Hematopoietic multipotent progenitor cell treated with erythropoietin and hydrocortisone succinate and interleukin-3 and kit ligand, for 8 days (in vitro differentiated cells): ENCODE data around the gene SLC8A1.

Source experiments
- DNase-seq: peaks from one replicate; pipeline ENCODE4 v3.0.0-alpha.2; 2015

SLC8A1 gene

DNA sequence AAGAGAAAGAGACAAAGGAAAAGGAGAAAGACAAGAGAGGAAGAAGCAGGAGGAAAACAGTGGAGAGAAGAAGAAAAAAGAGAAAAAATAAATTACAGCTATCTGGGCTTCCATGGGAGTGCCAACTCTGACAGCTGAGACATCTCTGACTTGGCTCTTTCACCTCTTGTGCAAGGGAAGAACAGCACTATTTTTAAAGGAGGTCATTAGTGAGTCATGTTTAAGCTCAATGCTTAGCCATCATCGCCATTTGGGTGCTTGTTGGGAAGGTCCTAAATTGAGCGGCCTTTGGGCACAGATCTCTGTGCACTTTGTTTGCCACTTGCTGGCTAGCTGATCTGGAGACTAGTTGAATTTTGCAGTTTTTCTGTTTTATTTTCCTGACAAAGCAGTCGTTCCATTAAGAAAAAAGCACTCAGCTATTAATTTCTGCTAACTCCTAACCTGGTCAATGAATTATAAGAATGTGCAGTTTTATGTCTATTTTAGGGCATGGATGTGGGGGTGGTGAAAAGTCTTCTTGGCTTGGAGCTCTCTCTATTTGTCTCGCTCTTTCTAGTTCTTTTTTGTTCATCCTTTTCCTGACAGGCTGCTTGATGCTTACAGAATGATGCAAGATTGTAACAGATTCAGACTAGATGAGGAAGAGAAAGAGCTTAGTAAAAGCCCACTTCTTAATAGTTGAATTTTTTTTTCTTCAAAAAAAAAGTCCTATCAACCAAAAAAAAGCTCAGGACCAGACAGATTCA is 231.5 kb downstream of the SLC8A1 start:
- no peak for DNase-seq

DNA sequence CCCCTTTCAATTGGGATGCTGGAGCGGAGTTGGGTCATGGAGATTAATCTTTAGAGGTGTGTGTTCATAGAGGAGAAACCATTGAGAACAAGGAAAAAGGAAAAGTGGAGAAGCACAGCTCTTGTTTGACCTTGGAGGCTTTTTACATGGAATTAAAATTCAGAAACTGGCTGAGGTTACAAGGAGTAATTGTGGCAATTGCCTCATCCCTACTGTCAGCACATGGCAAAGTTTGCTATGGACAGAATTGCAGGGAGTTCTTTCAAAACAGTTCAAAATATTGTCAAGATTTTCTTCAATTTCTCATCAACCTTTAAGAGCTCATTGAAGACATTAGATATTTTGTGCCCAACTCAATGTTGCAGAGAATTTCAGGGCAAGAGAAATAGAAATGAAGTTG is 232.7 kb downstream of the SLC8A1 start:
- no peak for DNase-seq

DNA sequence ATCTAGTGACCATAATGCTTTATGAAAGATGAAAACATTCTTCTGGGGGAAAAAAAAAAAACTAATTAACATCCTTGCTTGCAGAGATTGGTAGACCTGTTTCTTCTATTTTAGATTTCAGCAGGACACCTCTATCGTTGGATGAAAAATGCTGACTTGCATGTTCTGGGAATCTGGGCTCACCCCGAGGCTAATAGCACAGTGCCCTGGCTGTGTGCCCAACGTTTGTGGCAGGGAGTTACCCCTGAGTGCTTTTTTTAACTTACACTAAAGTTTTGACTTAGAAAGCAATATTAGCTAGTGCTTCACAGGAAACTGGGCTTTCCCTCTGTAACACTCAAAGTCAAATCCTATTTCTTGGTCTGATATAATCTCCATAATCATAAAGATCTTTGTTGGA is 233.2 kb downstream of the SLC8A1 start:
- DNase-seq: no peak

DNA sequence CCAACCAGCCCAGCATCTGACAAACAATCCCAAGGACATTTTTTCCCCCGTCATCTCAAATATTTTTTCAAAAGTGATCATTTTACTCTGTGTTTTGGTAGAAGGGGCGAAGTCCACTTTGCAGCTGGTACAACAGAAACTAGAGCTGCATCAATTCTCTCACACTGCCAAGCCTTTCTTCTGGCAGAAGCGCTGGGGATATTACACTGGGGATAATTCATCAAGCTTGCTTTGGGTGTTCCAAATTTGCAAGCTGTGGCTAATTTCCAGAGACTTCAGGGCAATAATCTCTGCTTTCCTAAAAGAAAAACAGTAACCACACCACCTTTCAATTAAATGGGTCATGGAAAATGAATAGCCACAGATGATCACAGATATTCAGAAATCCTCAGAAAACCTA is 238.3 kb downstream of the SLC8A1 start:
- DNase-seq: no peak

DNA sequence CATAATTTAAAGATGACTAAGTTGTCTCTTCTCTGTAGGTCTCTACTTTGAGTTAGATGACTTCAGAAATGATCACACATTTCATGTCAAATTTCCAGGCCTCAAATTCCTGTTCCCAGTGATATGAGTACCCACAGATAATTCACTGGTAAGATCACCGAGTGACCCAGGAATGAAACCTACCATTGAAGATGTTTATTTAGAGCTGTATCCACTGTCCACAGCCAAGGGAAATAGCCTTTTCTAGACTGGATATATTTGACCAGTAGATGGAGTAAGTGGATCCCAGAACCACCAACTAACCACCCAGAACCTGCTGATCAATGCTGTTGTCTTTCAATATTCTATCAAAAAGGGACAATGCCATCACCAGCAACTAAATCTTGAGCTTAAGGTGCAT is 238.8 kb downstream of the SLC8A1 start:
- DNase-seq: no peak

DNA sequence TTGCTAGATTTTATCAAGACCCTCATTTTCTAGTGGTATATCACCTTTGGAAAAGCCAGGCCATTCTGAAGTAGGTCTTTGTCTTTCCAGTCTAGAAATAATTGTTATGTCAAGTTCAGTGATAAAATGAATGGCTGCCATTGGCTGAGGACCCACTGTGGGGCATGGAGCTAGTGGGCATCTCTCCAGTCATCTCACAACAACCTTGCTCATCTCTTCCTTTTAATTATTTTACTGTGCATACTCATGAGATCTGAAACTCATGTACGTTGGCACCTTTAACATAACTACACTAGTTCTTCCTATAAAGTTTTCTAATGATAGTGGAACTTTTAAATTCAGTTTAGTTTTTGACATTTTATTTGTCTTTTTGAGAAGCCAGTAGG is 240.9 kb downstream of the SLC8A1 start:
- no peak for DNase-seq

DNA sequence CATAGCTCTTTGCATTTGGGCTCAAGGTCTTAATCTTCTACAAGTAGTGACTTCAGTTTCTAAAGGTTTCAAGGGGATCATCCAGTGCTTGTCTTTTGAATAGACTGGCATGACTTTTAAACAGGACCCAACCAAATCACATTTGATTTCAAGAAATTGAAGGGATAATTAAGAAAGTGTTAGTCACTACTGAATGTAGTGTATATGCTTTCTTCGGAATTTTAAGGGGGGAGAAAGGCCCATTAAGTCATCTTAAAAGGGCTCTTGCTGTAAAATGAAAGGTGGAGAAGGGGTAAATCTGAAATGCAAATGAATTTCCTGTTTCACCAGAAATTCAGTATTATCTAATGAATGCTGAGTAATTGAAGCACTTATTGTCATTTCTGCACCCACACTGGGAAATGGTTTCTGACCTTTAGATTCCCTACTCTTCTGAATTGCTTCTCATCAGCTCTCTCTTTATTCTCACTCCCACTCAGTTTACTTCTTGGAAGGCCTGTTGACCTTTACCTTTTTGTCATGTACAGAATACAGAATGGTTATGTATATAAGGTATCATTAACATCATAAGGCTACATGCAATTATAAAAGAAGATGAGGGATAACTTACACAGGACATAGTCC is 241.4 kb downstream of the SLC8A1 start:
- DNase-seq: no peak

DNA sequence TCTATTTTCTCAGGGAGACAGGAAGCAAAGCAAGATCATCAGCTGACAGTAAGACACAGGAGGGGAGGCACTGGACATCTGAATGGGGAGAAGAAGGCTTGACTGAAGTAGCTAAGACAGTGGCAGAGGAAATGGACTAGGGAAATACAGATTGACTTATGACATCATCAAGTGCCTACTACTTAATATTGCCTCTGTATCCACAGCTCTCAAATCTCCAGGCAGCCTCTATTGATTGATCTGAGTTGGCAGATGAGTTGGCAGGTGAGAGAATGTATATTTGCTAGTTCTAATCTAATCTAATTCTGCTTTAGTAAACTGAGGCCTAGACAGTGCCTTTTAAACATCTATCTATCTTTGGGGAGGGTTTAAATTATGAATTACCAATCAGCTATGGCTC is 242.1 kb downstream of the SLC8A1 start:
- DNase-seq: no peak

DNA sequence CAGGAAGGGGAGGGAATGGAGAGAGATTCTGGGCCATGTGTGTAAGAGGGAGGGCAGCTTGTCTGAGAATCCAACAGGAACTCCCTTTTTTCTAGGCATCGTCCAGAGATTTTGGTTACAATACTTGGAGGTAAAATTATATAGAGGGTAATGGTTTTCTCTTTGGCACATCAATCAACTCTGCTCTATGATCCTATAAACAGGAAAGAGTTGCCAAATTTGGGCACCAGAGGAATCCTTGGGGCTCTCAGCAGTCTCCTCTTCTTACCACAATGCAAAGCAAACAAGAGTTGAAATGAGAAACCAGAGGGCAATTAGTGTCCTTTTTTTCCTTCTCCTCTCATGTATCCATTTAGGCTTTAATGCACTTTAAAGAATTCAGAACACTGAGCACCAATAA is 243.4 kb downstream of the SLC8A1 start:
- DNase-seq: no peak

DNA sequence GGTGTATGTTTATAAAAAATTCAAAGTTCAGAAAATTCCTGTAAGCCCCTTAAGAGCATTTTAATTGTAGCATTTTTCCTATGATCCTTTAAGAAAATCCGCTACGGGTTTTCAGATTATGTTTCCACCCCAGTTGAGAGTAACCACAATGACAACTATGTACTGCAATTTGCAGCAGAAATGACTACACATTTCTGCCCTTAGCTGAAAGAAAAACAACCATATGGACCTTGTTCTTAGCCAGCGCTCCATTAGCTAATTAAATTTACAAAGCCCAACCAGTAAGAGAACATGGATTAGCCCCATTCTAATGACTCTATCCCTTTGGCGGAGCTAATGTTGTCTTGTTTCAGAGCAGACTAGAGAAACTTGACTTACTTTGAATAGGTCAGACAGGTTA is 247.6 kb downstream of the SLC8A1 start:
- no peak for DNase-seq

DNA sequence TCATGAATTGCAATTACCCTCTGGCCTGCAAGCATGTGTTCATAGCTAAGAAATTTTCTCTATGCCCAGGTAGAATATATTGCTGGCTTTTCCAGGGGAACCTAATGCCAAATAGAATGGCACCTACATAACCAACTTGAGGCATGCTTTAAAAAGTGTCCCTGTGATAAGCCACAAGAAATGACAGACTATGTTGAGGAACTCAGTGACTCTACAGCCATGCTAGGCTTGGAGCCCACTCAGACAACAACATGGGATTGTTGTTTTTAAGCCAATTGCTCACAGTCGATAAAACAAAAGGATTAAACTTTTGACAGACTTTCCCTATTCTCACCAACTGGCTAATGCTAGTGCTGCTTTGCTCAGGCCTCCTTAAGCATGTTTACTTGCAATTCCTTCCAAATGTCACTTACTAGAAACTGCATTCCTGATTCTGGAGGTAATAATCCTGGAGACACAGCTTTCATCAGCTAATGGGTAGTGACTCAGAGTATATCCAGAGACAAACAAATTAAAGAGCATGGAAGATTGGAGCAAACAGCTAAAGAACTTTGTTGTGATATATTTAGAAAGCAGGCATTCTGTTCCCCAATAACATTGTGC is 249.0 kb downstream of the SLC8A1 start:
- no peak for DNase-seq

DNA sequence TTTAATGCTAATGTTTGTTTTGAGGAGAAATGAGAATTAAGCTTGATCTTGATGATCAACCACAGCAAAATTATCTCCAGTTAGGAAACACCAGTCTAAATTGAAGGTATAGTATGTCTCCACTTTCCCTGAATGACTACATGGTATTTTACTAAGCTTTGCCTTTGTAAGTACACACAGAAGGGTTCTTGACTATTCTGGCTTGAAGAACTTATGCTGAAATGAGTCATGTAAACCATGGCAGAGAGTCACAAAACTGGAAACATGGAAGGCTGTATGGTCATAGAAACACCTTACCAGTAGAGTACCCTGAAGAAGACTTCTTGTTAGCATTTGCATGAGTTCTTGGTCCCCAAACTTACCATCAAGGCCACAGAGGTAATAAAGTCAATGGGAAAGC is 250.5 kb downstream of the SLC8A1 start:
- DNase-seq: no peak

DNA sequence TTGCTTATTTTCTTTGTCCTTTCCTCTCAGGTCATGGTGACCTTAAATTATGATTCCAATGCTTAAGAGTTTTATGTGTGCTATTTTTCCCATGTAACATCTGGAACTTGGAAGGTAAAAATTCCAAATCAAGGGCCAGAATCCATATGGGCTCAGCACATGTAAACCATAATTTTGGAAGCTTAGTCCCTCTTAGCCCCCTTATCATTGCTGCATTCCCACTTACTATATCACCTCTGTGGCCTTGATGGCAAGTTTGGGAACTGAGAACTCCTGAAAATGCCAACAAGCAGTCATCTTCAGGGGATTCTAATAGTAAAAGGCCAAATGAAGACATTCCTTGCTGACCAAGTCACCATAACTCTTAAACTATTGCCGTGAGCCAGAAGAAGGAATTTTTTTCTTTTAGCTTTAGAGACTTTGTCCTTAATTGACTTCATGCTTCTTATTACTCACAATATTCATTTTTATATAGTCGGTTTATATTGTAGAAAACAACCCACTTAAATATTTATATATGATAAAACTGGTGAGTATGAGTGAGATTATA is 251.4 kb downstream of the SLC8A1 start:
- no peak for DNase-seq

DNA sequence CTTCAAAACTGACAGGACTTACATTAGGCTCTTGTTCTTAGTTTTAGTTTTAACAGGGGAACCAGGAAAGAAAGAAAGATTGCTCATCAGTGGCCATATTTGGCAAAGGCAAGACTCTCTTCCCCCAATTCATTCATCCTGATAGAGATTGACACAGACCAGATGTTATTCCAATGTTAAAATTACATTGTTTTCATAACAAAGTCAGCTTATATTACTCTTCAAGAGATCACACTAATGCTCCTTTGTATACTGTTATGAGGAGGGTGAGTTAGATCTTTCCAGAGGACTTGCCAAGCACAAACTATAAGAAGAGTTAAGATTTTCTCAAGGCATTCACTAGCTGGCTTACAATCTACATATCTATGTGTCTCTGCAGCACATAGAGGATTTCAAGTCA is 252.1 kb downstream of the SLC8A1 start:
- no peak for DNase-seq

DNA sequence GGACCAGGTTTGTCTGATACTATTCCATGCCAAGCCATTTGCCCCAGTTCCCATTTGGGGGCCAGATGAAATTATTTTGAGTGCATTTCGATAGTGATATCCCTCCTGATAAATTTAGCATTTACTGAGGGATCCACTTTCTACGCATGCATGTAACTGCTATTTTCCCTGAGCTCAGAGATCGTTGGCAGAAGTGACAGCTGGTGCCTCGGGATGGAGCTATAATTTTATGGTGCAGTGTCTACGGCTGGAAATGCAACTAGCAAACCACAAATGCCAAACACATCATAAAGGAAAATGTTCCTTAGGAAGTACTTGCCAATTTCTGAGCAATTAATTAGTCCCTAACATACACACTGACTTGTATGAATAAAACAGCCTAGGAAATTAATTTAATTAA is 254.8 kb downstream of the SLC8A1 start:
- no peak for DNase-seq

DNA sequence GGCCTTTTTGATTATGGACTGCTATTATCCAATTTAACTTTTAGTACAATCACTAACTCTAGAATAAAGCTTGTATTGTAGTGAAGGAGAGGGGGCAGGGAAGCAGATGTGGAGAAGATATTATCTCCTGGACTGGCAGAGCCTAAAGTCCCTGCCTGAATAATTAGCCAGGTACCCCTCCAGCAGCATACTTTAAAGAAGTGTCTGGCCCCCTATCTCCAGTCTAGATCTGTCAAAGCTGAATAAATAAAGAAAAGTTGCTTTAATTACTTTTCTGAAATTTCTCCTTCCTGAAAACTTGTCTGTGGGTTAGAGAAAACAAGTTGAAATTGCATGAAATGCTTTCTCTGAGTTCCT is 258.2 kb downstream of the SLC8A1 start:
- DNase-seq: no peak

DNA sequence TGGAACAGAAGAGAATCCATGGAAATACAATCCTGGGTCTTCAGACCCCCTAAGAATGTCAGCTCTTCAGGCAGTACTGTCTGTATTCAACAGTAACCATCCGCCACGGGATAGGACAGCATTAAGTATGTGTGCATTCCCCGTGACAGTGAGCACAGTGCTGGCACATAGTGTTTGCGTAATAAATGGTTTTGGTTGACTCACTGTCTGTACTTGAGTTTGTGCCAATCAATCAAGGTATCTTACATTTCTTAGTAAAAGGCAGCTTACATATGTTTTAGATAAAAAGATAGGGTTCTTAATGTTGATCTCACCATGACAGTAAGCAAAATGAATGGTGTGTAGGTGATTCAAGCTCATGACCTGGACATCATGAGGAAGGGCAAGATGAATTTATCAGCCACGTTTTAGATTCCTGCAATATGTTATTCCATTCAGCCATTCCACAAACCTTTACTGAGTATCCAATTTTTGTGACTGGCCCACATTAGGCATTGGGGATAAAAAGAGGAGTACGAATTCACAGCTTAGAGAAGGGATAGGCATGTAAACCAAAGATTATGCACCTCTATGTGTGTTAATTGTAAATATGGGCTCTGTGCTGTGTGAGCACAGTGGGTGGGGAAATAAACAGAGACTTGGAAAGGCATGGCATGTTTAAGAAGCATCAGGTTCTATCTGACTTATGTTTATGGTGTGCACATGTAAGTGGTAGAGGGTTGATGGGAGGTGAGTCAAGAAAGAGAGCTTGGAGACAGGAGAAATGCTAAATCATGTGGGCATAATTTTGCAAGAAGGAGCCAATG is 258.8 kb downstream of the SLC8A1 start:
- DNase-seq: no peak

DNA sequence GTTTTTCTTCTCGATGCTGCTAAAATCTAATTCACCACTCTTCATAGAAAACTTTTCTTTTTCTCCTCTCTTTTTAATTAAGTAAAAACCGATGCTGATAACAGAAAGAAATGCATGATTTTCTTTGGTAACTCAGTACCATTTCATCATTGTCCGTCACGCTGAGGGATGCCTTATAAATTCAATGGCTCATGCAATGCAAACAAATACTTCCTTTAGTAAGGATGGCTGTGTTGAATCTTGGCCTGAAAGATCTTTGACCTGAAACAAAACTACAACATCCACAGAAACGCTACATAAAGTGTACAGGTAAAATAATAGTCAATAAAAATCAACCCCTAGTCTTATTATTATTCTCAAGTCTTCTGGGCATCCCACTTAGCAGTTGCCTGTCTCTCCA is 261.4 kb downstream of the SLC8A1 start:
- no peak for DNase-seq

DNA sequence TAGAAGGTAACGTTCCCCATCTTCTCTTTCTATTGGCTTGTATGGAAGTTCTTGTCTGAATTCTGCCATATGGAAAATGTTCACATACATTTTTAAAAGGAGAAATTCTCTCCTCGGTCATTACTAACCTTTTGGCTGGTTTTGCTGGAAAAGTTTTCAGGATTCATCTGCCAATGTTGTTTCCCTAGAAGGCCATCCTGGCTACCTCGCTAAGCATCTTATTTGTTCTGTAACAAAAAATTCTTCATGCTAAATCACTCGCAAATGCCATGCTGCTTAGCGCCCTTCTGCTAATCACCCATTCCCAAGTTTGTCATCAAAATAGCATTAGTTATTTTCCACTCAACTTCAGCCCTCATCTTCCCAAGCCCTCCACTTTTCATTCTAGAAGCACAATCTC is 262.0 kb downstream of the SLC8A1 start:
- DNase-seq: no peak

DNA sequence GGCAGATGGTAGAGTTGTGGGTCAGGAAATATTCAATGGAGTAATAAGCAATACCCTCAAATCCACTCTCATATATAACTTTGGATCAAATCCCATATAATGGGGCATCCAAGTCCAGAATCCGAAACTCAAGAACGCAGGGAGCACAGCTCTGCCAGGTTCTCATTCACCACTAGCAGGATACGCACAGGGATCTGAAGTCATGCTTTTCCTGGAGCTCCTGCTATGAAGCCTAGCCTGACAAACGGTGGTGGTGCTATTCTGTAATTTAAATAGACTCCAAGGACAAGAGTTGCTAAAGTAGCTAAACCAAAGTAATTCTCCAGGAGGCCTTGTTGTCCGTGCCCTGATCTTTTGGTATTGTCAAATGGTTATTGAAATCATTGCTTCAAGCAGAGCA is 264.8 kb downstream of the SLC8A1 start:
- no peak for DNase-seq

DNA sequence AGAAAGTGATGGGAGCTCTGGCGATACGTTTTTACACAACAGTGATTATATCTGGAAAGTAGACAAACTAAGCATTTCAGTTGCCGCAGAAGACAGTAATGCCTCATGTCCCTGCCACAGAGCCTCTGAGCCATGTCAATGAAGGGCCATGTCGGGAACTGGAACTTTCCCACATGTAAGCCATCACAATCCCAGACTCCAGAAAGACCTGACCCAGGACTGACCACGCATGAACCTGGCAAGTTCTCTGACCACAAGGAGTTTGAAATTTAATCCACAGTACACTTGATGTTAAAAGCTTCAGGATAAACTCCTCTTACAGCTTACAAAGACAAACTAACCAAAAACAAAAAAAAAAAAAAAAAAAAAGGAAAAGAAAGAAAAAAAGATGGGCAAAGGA is 267.3 kb downstream of the SLC8A1 start:
- DNase-seq: no peak

DNA sequence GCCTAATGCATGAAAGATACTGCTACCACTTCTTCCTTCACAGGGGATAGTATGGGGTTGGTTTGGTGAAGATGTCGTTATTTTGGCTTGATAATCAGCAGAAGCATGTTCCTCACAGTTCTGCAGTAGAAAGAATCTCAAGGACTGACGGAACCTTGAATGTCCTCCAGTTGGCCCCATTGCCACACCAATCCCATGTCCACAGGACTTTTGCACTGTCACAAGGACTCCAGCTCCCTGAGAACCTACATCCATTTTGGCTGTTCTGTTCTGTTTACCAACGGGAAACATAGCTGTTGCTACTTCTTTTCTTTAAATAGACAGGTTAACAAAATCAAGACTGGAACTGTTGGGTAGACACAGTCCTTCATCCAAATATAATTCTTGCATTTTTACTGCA is 270.0 kb downstream of the SLC8A1 start:
- DNase-seq: no peak

DNA sequence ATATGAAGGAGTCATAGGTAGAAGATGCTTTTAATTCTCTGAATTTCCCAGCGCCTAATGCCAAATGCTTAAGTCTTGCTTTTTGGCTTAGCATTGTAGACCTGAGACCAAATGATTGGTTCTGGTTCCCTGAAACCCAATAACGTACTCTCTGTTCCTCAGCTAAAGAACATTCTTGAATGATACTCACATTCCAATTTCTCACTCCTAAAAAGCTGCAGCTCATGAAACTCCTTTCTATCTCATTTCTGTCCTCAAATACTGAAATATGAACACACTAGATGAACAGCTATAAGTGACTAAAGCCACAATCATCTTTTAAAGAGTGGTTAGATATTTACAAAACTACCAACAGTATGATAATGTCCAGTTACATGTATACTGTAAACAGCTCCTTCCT is 272.1 kb downstream of the SLC8A1 start:
- no peak for DNase-seq

DNA sequence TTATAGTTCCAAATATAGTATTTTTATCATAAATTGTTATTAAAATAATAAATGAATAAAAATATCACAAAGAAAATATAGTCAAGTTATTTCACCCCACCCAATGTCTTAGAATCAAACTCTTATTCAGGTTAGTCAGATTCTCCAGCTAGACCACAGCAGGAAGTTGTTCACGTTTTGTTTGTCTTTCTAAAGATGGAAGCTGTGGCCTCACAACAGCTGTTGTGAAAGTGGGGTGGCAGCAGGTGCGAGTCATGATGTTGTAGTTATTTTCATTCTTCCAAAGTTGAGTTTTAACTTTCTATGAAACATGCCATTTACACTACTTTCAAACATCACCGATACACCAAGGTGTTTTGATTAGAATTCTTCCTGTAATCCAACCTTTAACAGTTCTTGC is 272.9 kb downstream of the SLC8A1 start:
- DNase-seq: no peak
